Gastrocnemius medialis (tissue), 4 donors: ENCODE measurements around the gene DOK1. TPM values are rescaled to one million over a fixed set of nuclear protein-coding genes. Genes with fewer than 3 reads are reported as not detected.

Experiments
- ATAC-seq, 2 donors: fragments of 150-250 bp; one replicate each; pipeline ENCODE4 v1.9.1; 2016
- DNase-seq, 2 donors: peaks; one replicate each; pipeline ENCODE4 v3.0.0-alpha.2; 2019
- H3K27ac ChIP-seq, 4 donors: fragments of 200-600 bp; sonication (generic); 1 replicate in 1 of 4; 2 replicates in 3 of 4; pipeline ENCODE4 v1.5.1; 2016 to 2018; ENCODE audit warnings: mild to moderate bottlenecking in 2 of 4, moderate library complexity in 1 of 4
- H3K27me3 ChIP-seq, 3 donors: fragments of 200-600 bp; sonication (generic) in 2 of 3; 1 replicate in 1 of 3; 2 replicates in 2 of 3; pipeline versions ENCODE4 v1.5.1 to v1.6.0; 2016 to 2019; ENCODE audit warnings: mild to moderate bottlenecking in 1 of 3, moderate library complexity in 1 of 3
- H3K36me3 ChIP-seq, 2 donors: fragments of 200-600 bp; sonication (generic) in 1 of 2; one replicate each; pipeline ENCODE4 v1.5.1; 2017 to 2018
- H3K4me1 ChIP-seq, 2 donors: fragments of 200-600 bp; sonication (generic) in 1 of 2; one replicate each; pipeline ENCODE4 v1.5.1; 2016 to 2017; ENCODE audit warnings: mild to moderate bottlenecking in 2 of 2
- H3K4me3 ChIP-seq, 4 donors: fragments of 200-600 bp; sonication (generic) in 3 of 4; 1 replicate in 1 of 4; 2 replicates in 3 of 4; pipeline ENCODE4 v1.5.1; 2016 to 2019; ENCODE audit warnings: mild to moderate bottlenecking in 2 of 4
- H3K9me3 ChIP-seq, 3 donors: fragments of 200-600 bp; sonication (generic) in 2 of 3; 1 replicate in 1 of 3; 2 replicates in 2 of 3; pipeline ENCODE4 v1.5.1; 2016 to 2019
- CTCF ChIP-seq, 5 experiments: fragments of 450-650 bp in 3 of 5; fragments of 200-600 bp in 2 of 5; sonication (generic) in 2 of 5; IDR thresholded peaks in 4 of 5; conservative IDR thresholded peaks in 1 of 5; 1 replicate in 4 of 5; 2 replicates in 1 of 5; pipeline ENCODE4 v1.5.1; 2016 to 2019; ENCODE audit warnings: antibody characterized with exemption in 5 of 5, mild to moderate bottlenecking in 3 of 5, moderate library complexity in 3 of 5
- POLR2A ChIP-seq, 2 donors: fragments of 450-650 bp; IDR thresholded peaks; one replicate each; pipeline ENCODE4 v1.6.1; 2017; ENCODE audit warnings: antibody characterized with exemption in 2 of 2, mild to moderate bottlenecking in 2 of 2, moderate library complexity in 2 of 2
- in situ Hi-C, 4 donors: fragments of 200-750 bp; cut with MboI; loops; one replicate each; pipeline versions ENCODE4 v1.15.0 to v1.8.0; 2017; ENCODE audit warnings: low sequenced_read_pairs in 4 of 4
- intact Hi-C: fragments of 100-400 bp; cut with DNase I; formaldehyde crosslinking; loops from one replicate; pipeline ENCODE4 v1.15.1; 2023; ENCODE audit warnings: low total_unique reads
- total RNA-seq, 4 donors: library from RNA; depleted of rRNA; stranded (reverse); fragments of >200 nt; gene quantifications; one replicate each; pipeline versions ENCODE4 v1.1.0 to v1.2.3, GENCODE V29; 2016

The DOK1 gene
- total RNA-seq, 4 donors from 2014 or later = 0.51 to 4.1 (median 2.7) TPM

GRCh38 chr2:74534411-74534810 is 20.1 kb upstream of the DOK1 start:
- Histone ChIP-seq H3K4me1 (peaks cover 9 to 13% of the 10 kb centered on the region in 2 donors), H3K27ac (no peak overlapping the region), H3K4me3 (no peak overlapping the region), H3K36me3 (peaks cover 0 to 19% of the 10 kb centered on the region in 2 donors), H3K9me3 (no peaks in the 10 kb centered on the region), H3K27me3 (no peaks in the 10 kb centered on the region)
- in situ Hi-C loops (loop anchor here in 2 of 4 donors (5.0 to 25.0 kb wide), 2 partner anchors 52 to 1297 kb away; partner anchors contain the start of genes CCDC142 (in 1 of the 2), CCT7 (in 1 of the 2), PRADC1 (in 1 of the 2) and TTC31 (in 1 of the 2)), intact Hi-C loops (no loop called here)
- DNase-seq (no peak), ATAC-seq (no peak)
- TF ChIP-seq CTCF (IDR thresholded peaks at IDR 0.05 in 4 of 5, conservative IDR thresholded peaks at IDR 0.05 in 1 of 5) (no peak), POLR2A (IDR thresholded peaks at IDR 0.05) (no peak)

GRCh38 chr2:74535440-74535965 is 19.0 kb upstream of the DOK1 start:
- in situ Hi-C loops = loop anchor here in 1 of 4 donors (25.0 kb wide), 1 partner anchor 1298 kb away; the partner anchor contains the start of genes CCT7 and PRADC1
- no peak overlapping the region for H3K27ac ChIP-seq
- no peak overlapping the region for H3K4me3 ChIP-seq
- H3K27me3 ChIP-seq = no peaks in the 10 kb centered on the region
- peaks cover 0 to 19% of the 10 kb centered on the region in 2 donors for H3K36me3 ChIP-seq
- H3K4me1 ChIP-seq = peaks cover 7 to 9% of the 10 kb centered on the region in 2 donors
- ATAC-seq (no peak), DNase-seq (no peak)
- intact Hi-C loops = no loop called here
- no peak for TF ChIP-seq POLR2A (IDR thresholded peaks at IDR 0.05)
- no peak for TF ChIP-seq CTCF (IDR thresholded peaks at IDR 0.05 in 4 of 5, conservative IDR thresholded peaks at IDR 0.05 in 1 of 5)
- no peaks in the 10 kb centered on the region for H3K9me3 ChIP-seq

- Histone ChIP-seq H3K36me3 (peaks cover 0 to 18% of the 10 kb centered on the region in 2 donors), H3K27ac (no peak overlapping the region), H3K27me3 (no peaks in the 10 kb centered on the region), H3K4me3 (no peak overlapping the region), H3K9me3 (no peaks in the 10 kb centered on the region), H3K4me1 (peaks cover 0 to 8% of the 10 kb centered on the region in 2 donors)
- ATAC-seq (no peak), DNase-seq (no peak)
- intact Hi-C loops = no loop called here
- in situ Hi-C loops = loop anchor here in 1 of 4 donors (25.0 kb wide), 1 partner anchor 1299 kb away; the partner anchor contains the start of genes CCT7 and PRADC1
- no peak for TF ChIP-seq POLR2A (IDR thresholded peaks at IDR 0.05)
These were observed 18.2 kb upstream of the DOK1 start for GRCh38 chr2:74536166-74536950.

- peaks cover 0 to 6% of the 10 kb centered on the region in 2 donors for H3K4me1 ChIP-seq
- DNase-seq = no peak
These were observed 17.4 kb upstream of the DOK1 start for GRCh38 chr2:74537140-74537539.

More at GRCh38 chr2:74537140-74537539, 17.4 kb upstream of the DOK1 start:
- no peak overlapping the region for H3K4me3 ChIP-seq
- H3K36me3 ChIP-seq = peaks cover 0 to 11% of the 10 kb centered on the region in 2 donors
- H3K27ac ChIP-seq = no peak overlapping the region
- no peak for ATAC-seq
- in situ Hi-C loops (loop anchor here in 1 of 4 donors (25.0 kb wide), 1 partner anchor 1300 kb away; the partner anchor contains the start of genes CCT7 and PRADC1), intact Hi-C loops (no loop called here)
- TF ChIP-seq CTCF (IDR thresholded peaks at IDR 0.05 in 4 of 5, conservative IDR thresholded peaks at IDR 0.05 in 1 of 5) (no peak), POLR2A (IDR thresholded peaks at IDR 0.05) (no peak)
- no peaks in the 10 kb centered on the region for H3K27me3 ChIP-seq
- H3K9me3 ChIP-seq = no peaks in the 10 kb centered on the region
